Epithelial cell of proximal tubule (primary cell): ENCODE data around the gene SLC25A4. TPM values are rescaled to one million over a fixed set of nuclear protein-coding genes. Genes with fewer than 3 reads are reported as not detected.
"Not testable (repeated sequence)": the region's sequence is repeated elsewhere in the genome, so short reads cannot be mapped to it uniquely, and the experiment has no call there.

ENCODE experiments used
- DNase-seq: peaks from one replicate; pipeline ENCODE4 v3.0.0-alpha.2; 2011; ENCODE audit warnings: low read depth
- H3K4me3 ChIP-seq: 2 replicates; pipeline ENCODE4 v1.5.1; 2011; ENCODE audit warnings: low read depth, mild to moderate bottlenecking, low read length
- total RNA-seq: library from RNA; depleted of rRNA; stranded (reverse); fragments of >200 nt; gene quantifications from 2 replicates; pipeline ENCODE4 v1.2.3, GENCODE V29; 2015
- TF ChIP-seq, protein P1 (sequence below): conservative IDR thresholded peaks from 2 replicates; pipeline ENCODE4 v1.5.1; 2012; ENCODE audit warnings: low read depth, mild to moderate bottlenecking, low read length

Gene SLC25A4
- total RNA-seq, 1 donor from 2014 or later: 20.5 TPM

DNA sequence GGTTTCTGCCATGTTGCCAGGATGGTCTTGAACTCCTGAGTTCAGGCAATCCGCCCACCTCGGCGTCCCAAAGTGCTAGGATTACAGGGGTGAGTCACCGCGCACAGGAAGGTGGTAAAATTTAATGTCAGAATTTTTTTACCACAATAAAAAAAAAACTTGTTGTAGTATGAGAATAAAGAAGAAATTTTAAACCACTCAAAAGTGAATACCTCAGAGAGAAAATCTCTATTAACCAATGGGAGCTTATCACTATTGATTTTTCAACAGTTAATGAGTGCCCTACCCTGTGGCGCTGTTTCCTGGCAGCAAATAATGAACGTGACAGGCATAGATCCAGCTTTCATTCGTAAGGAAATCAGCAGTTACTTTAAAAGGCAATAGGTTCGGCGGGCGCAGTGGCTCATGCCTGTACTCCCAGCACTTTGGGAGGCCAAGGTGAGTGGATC, 32.7 kb upstream of the SLC25A4 start:
- TF ChIP-seq, protein P1, sequence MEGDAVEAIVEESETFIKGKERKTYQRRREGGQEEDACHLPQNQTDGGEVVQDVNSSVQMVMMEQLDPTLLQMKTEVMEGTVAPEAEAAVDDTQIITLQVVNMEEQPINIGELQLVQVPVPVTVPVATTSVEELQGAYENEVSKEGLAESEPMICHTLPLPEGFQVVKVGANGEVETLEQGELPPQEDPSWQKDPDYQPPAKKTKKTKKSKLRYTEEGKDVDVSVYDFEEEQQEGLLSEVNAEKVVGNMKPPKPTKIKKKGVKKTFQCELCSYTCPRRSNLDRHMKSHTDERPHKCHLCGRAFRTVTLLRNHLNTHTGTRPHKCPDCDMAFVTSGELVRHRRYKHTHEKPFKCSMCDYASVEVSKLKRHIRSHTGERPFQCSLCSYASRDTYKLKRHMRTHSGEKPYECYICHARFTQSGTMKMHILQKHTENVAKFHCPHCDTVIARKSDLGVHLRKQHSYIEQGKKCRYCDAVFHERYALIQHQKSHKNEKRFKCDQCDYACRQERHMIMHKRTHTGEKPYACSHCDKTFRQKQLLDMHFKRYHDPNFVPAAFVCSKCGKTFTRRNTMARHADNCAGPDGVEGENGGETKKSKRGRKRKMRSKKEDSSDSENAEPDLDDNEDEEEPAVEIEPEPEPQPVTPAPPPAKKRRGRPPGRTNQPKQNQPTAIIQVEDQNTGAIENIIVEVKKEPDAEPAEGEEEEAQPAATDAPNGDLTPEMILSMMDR: no peak
- H3K4me3 ChIP-seq: no peak overlapping the region
- DNase-seq: no peak

DNA sequence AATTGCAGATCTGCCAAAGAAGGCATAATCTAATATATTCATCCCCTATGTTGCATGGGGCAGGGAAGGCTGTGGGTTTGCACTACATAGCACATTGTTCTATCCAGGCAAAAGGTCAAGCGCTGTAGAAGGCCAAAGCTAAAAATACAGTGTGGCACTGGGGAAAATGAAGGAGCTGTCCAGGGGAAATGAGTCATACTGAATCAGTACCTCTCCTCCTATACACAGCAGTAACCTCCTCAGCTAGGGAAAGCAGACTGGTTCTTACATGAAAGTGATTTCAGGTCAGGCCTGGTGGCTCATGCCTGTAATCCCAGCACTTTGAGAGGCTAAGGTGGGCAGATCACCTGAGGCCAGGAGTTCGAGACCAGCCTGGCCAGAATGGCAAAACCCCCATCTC, 31.0 kb upstream of the SLC25A4 start:
- peak; percentile 95 for DNase-seq
- TF ChIP-seq, protein P1: no peak
- H3K4me3 ChIP-seq: no peak overlapping the region

DNA sequence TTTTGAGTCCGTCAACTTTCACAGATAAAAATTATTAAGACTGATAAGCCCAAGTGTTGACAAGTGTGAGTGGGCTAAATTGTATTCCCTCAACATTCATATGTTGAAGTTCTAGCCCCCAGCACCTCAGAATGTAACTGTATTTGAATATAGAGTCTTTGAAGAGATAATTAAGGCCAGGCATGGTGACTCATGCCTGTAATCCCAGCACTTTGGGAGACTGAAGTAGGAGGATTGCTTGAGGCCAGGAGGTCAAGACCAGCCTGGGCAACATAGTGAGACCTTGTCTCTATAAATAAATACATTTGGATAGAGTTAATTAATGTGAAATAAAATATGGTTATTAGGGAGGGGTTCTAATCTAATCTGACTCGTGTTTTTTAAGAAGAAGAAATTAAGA, 29.7 kb upstream of the SLC25A4 start:
- TF ChIP-seq, protein P1: no peak

DNA sequence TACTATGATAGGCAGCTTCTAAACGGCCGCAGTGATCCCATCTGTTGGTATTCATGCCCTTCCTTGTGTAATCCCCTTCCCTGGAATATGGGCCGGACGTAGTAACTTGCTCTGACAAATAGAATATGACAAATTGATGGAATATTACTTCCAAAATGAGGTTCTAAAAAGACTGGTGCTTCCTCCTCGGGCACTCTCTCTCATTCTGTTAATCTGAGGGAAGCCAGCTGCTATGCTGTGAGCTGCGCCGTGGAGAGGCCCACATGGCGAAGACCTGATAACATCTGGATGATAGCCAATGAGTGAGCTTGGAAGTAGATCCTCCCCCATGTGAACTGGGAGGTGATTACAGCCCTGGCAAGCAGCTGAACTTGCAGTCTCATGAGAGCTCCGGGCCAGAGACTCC, 27.2 kb upstream of the SLC25A4 start:
- peak; percentile 68 for DNase-seq
- H3K4me3 ChIP-seq: no peak overlapping the region
- TF ChIP-seq, protein P1: no peak

More for the DNA sequence above, 29.7 kb upstream of the SLC25A4 start:
- H3K4me3 ChIP-seq: no peak overlapping the region
- DNase-seq: no peak

DNA sequence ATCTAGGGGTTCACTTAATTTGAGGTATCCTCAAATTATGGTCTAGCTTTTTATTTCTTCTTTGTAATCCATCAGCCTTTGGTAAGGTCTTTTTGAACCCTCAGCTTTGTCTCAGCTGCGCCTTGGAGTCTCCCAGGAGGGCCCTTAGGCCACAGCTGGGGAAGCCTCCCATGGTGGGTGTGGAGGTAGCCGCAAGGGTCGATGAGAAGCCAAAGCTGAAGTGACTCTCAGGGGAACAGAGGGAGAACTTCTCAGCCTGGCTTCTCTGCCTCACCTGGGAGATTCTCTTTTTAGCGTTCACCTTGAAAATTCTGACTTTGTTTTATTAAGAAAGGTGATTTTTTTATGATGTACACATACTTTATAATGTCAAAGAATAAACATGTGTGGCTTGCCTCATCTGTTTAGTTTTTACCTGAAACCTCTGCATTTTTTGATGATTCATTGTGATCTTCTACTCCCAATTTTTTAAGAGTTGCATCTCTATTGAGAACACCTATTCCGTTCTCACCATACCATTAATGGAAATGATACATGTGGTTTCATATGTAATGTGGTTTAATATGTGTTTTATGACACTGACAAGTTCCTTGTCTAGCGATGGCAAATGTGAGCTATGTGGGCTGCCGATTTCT, 25.6 kb upstream of the SLC25A4 start:
- TF ChIP-seq, protein P1: no peak
- no peak for DNase-seq
- H3K4me3 ChIP-seq: no peak overlapping the region

DNA sequence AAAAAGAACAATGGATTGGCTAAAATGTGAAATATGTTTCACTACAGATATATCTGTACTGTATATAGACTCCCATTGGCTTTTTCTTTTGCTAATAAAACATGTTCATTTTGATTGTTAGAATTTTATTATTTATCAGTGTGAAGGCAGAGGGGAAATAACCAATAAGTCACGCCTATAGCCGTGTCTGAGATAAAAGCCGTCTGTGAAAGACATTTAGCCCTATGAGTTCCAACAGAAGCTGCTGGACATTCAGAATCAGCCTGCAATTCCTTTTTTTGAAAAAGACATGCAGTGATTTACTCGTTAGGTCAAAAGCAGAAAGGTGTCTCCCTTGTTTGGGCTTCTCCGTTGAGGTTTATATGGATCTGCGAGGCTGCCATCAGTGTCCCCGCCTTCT, 24.2 kb upstream of the SLC25A4 start:
- H3K4me3 ChIP-seq: no peak overlapping the region
- TF ChIP-seq, protein P1: no peak

DNA sequence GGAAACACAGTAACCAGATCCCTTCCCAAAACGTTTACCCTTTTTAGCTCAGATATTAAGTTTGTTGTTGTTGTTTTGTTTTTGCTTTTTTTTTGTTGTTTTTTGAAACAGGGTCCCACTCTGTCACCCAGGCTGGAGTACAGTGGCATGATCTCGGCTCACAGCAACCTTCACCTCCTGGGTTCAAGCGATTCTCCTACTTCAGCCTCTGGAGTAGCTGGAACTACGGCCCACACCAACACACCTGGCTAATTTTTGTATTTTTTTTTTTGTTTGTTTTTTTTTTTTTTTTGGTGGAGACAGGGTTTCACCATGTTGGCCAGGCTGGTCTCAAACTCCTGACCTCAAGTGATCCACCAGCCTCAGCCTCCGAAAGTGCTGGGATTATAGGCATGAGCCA, 23.6 kb upstream of the SLC25A4 start:
- not testable (repeated sequence) for H3K4me3 ChIP-seq, DNase-seq

More for the DNA sequence above, 24.2 kb upstream of the SLC25A4 start:
- DNase-seq: no peak
